Body of pancreas (tissue), 4 donors: ENCODE measurements around the gene IL1R1.

Source experiments
- POLR2A ChIP-seq, 3 donors: fragments of 450-650 bp; IDR thresholded peaks; one replicate each; pipeline ENCODE4 v1.6.1; 2016; ENCODE audit warnings: antibody characterized with exemption in 3 of 3, mild to moderate bottlenecking in 2 of 3
- TF ChIP-seq, protein P1 (sequence below), 7 experiments: fragments of 450-650 bp in 4 of 7; fragments of 200-600 bp in 3 of 7; sonication (generic) in 3 of 7; IDR thresholded peaks; one replicate each; pipeline ENCODE4 v1.5.1; 2016 to 2019; ENCODE audit warnings: antibody characterized with exemption in 7 of 7

DNA sequence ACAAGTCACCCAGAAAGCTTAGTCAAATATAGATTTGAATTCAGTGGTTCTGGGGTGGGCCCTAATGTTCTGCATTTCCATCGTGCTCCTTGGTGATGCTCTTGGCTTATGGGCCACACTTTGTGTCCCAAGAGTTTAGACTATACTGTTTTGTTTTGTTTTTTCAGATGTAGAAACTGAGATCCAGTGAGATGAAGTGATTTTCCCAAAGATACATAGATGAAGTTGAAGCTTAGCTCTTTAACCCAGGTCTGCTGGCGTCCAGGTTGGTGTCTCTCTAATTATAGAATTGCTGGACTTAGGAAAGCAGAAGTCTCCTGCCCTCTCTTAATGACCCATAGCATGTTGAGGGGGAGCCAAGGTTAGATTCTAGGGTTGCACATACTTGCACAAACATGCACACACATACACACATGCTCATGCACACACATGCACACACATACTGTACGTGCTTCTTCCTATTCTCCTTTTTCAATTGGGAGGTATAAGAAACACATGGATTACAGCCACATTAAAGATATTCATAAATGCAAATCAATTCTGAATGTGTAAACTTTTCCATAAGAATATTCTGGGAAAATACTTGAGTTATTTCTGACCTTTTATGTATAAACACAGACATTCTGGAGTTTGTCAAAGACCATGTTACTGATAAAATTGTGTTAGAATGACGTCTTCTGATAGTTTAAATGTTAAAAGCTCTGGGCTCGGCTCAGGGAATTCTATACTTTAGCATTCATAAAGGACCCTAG is 41.3 kb upstream of the IL1R1 start:
- TF ChIP-seq, protein P1, sequence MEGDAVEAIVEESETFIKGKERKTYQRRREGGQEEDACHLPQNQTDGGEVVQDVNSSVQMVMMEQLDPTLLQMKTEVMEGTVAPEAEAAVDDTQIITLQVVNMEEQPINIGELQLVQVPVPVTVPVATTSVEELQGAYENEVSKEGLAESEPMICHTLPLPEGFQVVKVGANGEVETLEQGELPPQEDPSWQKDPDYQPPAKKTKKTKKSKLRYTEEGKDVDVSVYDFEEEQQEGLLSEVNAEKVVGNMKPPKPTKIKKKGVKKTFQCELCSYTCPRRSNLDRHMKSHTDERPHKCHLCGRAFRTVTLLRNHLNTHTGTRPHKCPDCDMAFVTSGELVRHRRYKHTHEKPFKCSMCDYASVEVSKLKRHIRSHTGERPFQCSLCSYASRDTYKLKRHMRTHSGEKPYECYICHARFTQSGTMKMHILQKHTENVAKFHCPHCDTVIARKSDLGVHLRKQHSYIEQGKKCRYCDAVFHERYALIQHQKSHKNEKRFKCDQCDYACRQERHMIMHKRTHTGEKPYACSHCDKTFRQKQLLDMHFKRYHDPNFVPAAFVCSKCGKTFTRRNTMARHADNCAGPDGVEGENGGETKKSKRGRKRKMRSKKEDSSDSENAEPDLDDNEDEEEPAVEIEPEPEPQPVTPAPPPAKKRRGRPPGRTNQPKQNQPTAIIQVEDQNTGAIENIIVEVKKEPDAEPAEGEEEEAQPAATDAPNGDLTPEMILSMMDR (IDR thresholded peaks at IDR 0.05) = no peak
- no peak for TF ChIP-seq POLR2A (IDR thresholded peaks at IDR 0.05)
